GM11168 (cell line): ENCODE measurements around the gene PPP2R5A.
"Not testable (repeated sequence)": the region's sequence is repeated elsewhere in the genome, so short reads cannot be mapped to it uniquely, and the experiment has no call there.

Experiments
- in situ Hi-C: fragments of 300-500 bp; cut with MboI; formaldehyde crosslinking; loops from one replicate; pipeline ENCODE4 v1.12.0; 2022; ENCODE audit warnings: low sequenced_read_pairs; ENCODE audit not compliant: unreplicated experiment

Gene PPP2R5A

GRCh38 chr1:212261361-212261929 lies 23.8 kb upstream of the PPP2R5A start:
- in situ Hi-C loops = no loop called here

DNA sequence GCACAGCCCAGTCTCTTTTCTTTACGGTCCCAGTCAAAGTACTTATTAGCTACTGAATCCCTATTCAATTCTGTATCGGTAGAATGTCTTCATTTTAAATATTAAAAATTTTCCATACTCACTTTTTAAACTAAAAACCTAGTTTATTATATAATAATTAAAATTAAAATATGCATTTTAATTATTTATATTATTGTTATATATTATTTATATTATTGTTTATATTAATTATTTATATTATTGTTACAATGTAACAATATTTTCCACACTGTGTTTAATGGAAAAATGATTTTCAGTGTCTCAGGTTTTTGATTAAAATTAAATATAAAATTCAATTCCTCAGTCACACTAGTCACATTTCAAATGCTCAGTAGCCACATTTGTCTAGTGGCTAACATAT lies 18.2 kb upstream of the PPP2R5A start:
- in situ Hi-C loops = no loop called here

DNA sequence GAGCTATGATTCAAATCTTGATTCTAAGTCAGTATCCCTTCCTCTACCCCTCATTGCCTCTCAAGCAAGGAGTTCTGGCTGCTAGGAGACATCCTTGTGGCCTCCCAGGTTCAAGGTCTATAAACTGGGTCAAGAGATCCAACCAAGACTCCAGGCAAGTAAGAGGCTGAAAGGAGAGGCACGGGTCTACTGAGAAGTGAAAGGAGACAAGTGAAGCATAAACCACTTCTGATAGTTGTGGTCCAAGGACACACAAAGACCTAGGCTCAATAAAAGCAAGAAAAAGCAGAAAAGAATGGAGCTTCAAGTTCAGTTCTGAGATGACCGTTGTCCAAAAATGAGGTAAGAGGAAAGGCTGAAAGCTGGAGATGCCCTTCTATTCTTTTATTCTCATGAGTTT lies 17.8 kb upstream of the PPP2R5A start:
- in situ Hi-C loops = no loop called here

GRCh38 chr1:212269306-212269705 lies 15.9 kb upstream of the PPP2R5A start:
- in situ Hi-C loops = no loop called here

- in situ Hi-C loops = no loop called here
These were observed 14.6 kb upstream of the PPP2R5A start for GRCh38 chr1:212270564-212270963.

- in situ Hi-C loops = no loop called here
These were observed 14.0 kb upstream of the PPP2R5A start for GRCh38 chr1:212271234-212271633.

DNA sequence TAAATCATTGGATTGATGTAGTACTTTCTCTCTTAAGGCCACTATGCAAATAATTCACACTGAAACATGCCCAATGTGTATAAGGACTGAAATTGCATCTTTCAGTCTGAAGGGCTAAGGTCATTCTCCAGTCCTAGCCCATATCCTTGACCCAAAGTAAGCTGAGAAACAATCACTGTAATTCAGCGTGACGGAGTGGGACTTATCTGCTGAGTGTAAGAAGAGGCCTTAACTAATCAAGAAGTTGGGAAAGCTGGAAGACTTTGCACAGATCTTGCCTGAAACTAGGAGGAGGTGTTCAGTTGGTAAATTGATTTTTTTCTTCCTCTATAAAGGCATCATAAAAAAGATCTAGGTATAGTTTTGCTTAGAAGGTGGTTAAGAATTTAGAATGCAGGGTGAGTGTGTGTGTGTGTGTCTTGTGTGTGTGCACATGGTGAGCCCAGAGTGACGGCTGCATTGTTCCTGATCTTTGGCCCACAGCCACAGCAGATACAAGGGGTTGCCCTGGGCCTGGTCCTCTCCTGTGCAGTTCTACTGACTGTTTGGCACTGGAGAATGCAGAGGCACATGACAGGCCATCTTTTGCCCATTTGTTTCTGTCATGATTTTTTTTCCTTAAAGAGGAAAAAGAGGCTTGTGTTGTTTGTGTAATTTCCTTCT lies 13.3 kb upstream of the PPP2R5A start:
- in situ Hi-C loops = no loop called here

DNA sequence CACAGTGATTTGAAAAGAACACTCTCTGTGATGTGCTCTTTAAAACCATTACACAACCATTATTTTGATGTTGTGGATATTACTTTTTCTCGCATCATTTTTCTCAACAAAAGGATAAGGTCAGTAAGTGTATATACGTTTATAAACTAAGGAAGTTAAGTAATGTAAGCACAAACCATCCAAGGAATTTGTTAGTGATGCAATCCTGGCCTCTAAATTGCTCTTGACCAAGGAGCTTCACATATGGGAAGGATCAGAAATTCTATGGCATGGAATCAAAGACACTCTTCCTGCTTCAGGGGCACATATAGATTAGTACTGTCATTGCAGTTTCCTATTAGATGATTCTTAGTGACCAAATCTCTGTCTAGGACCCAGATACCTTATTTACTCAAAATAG lies 3.6 kb upstream of the PPP2R5A start:
- in situ Hi-C loops = no loop called here

GRCh38 chr1:212283741-212284140 lies 1.5 kb upstream of the PPP2R5A start:
- in situ Hi-C loops = no loop called here

DNA sequence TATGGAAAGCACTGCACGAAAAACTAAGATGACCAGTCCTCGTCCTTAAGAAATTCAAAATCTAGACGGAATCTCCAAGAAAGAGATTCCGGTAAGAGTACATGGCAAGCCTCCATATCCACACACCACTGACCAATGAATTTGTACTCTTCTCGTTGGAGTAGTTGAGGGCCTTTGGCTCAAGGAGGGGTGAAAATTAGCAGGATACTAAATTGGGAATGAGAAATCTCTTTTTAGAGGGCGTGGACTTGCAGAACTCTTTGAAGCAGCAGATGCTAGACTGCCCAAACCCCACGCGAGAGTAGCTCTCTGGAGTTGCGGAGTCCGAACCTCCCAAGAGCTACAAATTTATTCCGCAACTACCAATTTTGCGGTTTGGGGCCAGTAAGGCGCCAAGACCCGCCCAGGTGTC lies 872 bp upstream of the PPP2R5A start:
- in situ Hi-C loops = no loop called here

DNA sequence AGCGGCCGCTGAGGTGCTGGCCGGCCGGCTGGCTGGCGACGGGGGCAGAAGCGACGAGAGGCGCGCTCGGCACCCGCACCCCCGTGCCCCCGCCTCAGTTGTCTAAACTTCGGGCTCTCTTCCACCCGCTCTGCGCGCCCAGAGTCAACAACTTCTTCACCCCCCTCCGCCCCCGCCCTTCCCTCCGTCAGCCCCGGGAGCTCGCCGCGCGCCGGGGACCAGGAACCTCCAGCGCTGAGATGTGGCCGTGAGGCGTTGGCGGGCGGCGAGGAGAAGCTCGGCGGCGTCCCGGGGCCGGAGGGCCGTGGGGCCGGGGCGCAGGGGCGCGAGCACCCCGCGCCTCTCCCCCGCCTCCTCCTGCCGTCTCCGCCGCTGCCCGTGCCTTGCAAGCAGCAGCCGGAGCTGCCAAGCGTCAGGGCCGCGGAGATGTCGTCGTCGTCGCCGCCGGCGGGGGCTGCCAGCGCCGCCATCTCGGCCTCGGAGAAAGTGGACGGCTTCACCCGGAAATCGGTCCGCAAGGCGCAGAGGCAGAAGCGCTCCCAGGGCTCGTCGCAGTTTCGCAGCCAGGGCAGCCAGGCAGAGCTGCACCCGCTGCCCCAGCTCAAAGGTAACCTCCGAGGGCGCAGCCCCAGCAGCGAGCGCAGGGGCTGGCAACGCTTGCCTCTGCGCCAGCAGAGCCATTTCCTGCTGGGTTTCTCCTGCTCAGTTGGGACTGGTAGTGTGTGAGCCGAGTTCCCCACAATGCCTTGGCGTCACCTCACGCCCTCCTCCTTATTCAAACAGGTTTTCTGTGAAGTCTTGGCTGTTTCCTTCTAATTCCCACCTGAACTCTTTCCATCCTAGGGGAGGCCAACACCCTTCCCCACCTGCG lies 710 bp downstream of the PPP2R5A start:
- in situ Hi-C loops = no loop called here

- in situ Hi-C loops = no loop called here
These were observed 1.4 kb downstream of the PPP2R5A start for GRCh38 chr1:212286556-212287131.

DNA sequence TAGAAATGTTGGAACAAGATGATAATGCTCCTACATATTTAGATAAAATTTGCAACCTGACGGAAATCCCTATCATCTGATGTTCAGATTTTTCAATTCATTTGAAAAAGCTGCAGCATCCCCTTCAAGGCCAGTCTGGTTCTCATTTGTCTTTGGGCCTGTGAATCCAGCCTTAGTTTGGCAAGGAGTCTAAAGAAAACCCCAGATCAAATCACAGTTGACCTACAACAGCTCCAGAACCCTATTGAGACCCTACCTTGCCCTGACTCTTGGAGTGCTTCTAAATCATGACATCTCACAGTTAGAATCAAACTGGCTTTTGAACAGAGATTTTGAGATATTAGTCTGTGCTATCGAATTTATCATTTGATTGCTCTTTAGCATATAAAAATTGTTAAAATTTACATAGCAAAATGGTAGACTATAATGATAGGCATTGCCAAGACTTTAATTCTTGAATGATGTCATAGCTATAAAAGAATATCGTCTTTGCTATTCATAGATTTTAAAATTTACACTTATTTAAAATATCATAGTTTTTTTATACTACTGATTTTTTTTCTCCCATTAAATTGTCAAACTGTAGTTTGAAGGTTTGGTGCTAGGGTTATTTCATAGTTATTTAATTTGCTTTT lies 2.2 kb downstream of the PPP2R5A start:
- in situ Hi-C loops = no loop called here

DNA sequence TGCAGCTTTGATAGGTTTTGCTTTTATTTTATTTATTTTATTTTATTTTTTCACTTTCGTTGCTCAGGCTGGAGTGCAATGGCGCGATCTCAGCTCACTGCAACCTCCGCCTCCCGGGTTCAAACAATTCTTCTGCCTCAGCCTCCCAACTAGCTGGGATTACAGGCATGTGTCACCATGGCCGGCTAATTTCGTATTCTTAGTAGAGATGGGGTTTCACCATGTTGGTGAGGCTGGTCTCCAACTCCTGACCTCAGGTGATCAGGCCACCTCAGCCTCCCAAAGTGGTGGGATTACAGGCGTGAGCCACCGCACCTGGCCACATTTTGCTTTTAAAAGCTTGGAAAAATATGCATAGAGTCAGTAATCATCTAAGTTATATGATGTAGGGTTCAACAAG lies 2.8 kb downstream of the PPP2R5A start:
- in situ Hi-C loops = not testable (repeated sequence)

- in situ Hi-C loops = no loop called here
These were observed 3.4 kb downstream of the PPP2R5A start for GRCh38 chr1:212288615-212289014.

GRCh38 chr1:212289262-212290077 lies 4.3 kb downstream of the PPP2R5A start:
- in situ Hi-C loops = no loop called here

- in situ Hi-C loops = no loop called here
These were observed 5.4 kb downstream of the PPP2R5A start for GRCh38 chr1:212290608-212291007.

DNA sequence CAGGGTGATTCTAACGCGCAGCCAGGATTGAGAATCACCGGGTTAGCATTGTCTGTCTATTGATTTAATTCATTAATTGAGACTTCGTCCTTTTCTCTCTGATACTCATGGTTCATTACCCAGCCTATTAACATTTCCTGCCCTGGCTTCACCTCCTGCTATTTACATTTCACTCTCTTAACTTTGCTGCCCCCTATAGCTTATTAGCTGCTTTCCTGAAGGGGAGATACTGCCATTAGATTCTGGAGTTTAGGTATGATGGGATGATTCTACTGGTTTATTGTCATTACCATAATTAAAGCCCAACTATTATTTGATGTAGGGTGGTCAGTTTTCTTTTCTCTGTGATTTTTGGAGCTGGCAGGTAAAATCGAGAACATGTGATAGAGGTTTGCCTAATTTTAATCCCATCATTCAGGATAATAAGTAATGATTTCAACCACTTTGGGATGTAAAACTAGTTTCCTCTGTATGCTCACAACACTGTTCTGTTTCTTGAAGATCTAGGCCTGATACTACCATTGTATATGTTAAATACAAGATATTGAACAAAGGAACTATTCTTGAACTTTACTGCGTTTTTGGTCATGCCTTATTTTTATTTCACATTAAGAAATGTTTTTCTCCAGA lies 6.4 kb downstream of the PPP2R5A start:
- in situ Hi-C loops = no loop called here
